Measurements from ENCODE around the gene KLHDC7B.

Gene KLHDC7B

DNA sequence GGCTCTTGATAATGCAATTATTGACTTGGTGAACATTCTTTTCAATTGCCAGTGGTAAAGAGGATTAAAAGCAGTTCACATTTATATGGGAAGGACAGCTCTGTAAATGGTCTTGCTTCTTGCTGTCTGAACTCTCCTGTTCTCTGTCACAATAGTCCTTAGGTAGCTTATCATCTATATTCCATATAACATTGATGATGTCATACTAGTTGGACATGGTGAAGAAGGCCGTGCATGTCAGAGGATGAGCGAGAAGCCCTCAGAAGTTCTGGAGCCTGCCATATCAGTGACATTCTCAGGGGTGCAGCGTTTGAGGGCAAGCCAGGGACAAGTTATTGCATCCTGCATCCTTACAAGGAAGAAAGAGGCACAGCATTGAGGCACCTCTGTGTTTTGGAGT lies 39.5 kb downstream of the KLHDC7B start:
- TF ChIP-seq, protein P1, sequence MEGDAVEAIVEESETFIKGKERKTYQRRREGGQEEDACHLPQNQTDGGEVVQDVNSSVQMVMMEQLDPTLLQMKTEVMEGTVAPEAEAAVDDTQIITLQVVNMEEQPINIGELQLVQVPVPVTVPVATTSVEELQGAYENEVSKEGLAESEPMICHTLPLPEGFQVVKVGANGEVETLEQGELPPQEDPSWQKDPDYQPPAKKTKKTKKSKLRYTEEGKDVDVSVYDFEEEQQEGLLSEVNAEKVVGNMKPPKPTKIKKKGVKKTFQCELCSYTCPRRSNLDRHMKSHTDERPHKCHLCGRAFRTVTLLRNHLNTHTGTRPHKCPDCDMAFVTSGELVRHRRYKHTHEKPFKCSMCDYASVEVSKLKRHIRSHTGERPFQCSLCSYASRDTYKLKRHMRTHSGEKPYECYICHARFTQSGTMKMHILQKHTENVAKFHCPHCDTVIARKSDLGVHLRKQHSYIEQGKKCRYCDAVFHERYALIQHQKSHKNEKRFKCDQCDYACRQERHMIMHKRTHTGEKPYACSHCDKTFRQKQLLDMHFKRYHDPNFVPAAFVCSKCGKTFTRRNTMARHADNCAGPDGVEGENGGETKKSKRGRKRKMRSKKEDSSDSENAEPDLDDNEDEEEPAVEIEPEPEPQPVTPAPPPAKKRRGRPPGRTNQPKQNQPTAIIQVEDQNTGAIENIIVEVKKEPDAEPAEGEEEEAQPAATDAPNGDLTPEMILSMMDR (conservative IDR thresholded peaks at IDR 0.05; ENCODE audit: low read depth, low read length), result no peak
- no peak overlapping the region for H3K4me3 ChIP-seq (ENCODE audit: low read depth, low read length)
- DNase-seq (ENCODE audit: low read depth), result no peak

DNA sequence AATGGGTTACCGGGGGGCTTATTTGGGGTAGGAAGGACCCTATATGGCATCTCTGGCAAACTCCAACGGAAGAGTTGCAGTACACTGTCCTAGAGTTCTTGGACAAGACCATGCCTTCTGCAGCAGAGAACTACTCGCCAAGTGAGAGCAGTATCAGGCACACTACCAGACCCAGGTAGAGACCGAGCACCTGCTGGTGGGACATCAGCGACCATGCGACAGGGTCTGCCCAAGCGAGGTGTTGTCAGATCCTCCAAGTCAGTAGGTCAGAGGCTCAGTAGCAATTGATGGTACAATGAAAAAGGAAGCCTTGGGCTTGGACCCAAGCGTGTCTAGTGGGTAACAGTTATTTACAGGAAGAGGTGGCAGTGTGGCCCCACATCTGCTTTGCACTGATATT lies 40.1 kb downstream of the KLHDC7B start:
- no peak for DNase-seq (ENCODE audit: low read depth)
- H3K4me3 ChIP-seq (ENCODE audit: low read depth, low read length), result no peak overlapping the region
- TF ChIP-seq, protein P1 (conservative IDR thresholded peaks at IDR 0.05; ENCODE audit: low read depth, low read length), result no peak

DNA sequence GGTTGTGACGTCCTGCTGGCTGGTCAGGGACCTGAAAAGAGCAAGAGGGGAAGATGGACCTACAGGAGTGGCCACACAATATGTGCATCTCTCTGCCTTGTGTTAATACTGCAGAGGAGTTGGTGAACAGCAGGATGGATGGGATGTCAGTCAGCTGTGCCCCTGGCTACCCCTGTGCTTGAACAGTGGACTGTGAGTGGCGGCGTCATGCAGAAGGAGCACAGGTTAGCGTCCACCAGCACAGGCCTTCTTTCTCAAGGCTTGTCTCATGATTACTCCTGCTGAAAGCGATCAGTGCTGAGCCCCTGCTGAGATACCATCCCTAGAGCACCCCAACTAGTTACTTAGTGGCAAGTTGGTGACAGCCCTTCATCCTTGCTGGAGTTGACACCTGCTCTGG lies 40.7 kb downstream of the KLHDC7B start:
- TF ChIP-seq, protein P1 (conservative IDR thresholded peaks at IDR 0.05; ENCODE audit: low read depth, low read length), result no peak
- no peak overlapping the region for H3K4me3 ChIP-seq (ENCODE audit: low read depth, low read length)
- DNase-seq (ENCODE audit: low read depth), result no peak

DNA sequence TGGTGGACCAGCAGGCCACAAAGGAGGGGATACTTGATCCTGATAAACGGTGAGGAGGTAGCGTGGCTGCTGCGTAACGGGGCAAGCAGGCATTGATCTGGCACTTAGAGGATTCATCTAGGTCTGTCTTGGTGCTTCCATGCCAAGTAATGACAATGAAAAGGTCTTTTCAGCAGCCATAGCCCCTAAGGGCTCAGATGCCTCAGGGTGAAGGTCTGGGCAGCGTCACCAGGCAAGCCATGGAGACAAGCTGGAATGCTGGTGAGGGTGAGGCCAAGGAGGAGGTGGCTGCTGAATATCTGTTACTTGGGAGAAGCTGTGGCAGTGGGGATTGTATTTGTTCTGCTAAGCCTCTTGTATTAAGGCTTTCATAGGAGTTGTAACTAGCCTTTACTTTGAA lies 41.7 kb downstream of the KLHDC7B start:
- H3K4me3 ChIP-seq (ENCODE audit: low read depth, low read length), result no peak overlapping the region
- DNase-seq (ENCODE audit: low read depth), result no peak
- TF ChIP-seq, protein P1 (conservative IDR thresholded peaks at IDR 0.05; ENCODE audit: low read depth, low read length), result no peak

DNA sequence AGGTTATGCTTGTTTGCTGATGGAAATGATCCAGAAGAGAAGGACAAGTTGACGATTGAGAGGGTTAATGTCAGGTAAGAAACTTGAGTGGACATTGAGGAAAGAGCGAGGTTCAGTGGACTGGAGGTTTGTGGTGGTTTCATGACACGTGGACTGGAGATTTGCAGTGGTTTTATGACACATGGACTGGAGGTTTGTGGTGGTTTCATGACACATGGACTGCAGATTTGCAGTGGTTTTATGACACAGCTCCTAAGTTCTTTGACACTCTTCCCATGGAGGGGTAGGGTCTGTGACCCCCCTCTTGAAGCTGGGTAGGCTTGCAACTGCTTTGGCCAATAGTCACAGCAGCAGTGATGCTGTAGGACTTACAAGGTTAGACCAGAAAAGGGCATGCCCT lies 49.5 kb downstream of the KLHDC7B start:
- TF ChIP-seq, protein P1 (conservative IDR thresholded peaks at IDR 0.05; ENCODE audit: low read depth, low read length), result no peak
- DNase-seq (ENCODE audit: low read depth), result no peak
- H3K4me3 ChIP-seq (ENCODE audit: low read depth, low read length), result no peak overlapping the region

DNA sequence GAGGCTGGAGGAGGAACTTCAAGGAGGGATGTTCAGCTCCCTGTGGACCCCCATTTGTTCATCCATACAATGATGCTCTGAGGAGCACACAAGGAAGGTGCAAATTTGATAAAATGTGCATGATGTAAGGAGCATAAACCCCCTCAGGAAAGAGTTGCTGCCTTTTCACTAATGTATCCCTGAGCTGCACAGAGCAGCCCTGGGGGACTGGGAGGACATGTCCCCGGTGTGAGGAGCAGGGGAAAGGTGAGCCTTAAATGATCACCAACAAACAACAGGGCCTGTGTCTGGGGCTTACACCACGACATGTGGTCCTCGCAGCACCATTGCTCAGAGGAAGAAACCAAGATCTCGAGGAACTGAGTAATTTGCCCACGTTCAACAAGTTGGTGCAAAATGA lies 51.4 kb downstream of the KLHDC7B start:
- DNase-seq (ENCODE audit: low read depth), result no peak
- TF ChIP-seq, protein P1 (conservative IDR thresholded peaks at IDR 0.05; ENCODE audit: low read depth, low read length), result no peak
- H3K4me3 ChIP-seq (ENCODE audit: low read depth, low read length), result no peak overlapping the region

DNA sequence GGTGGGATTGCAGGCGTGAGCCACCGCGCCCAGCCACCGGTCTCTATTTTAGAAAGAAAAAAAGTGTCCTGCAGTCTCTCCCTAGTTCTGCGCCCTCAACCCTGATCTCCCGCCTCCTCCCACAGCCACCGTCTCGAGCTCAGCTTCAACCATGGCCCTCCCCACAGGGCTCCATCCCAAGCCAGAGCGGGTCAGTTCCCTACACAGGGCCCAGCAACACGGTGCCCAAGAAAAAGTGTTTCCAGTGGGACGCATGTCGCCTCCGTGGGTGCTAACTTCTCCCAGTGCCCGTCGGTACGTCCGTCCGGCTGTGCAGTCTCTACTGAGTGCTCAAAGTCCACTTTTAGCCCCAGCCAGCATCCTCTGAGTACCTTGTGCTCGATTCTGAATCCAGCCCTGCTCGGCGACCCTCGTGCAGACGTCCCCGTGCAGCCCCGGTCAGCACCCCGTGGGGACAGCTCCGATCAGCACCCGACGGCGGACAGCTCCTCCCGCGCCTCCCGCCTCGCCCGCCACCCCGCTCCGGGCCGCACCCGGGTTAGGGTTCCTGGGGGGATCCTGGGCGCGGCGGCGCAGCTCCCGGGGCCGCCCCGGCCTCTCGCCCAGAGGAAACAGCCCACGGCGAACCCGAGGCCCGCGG lies 54.2 kb downstream of the KLHDC7B start:
- TF ChIP-seq, protein P1 (conservative IDR thresholded peaks at IDR 0.05; ENCODE audit: low read depth, low read length), result no peak
- H3K4me3 ChIP-seq (ENCODE audit: low read depth, low read length), result peak overlapping the region; percentile 18

More for the DNA sequence above, 54.2 kb downstream of the KLHDC7B start:
- peak; percentile 38 for DNase-seq (ENCODE audit: low read depth)
